ENCODE results near the gene ADAMTSL1.

Gene ADAMTSL1

GRCh38 chr9:18504707-18505106, 30.8 kb downstream of the ADAMTSL1 start:
- DNase-seq = no peak

- DNase-seq = no peak
Measured at GRCh38 chr9:18507151-18507550, 33.2 kb downstream of the ADAMTSL1 start.

DNA sequence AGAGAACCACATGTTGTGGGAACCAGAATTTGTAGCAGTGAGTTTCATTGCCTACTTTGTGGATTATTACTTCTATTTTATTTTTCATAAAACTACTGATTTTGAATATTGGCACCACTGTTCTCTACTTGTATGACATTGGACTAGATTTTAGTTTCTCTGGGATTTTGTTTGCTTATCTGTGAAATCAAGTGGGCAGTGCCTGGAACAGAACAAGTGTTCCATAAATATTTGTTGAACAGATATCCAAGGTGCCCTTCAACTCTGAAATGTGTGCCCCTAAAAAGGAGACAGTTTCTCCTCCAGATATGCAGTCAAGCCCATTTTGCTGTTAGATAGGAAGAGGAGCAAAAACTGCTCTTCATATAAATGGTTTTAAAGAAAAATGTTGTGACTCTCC, 42.6 kb downstream of the ADAMTSL1 start:
- DNase-seq = no peak

GRCh38 chr9:18516965-18517364, 43.0 kb downstream of the ADAMTSL1 start:
- DNase-seq = no peak

- DNase-seq = no peak
Measured at GRCh38 chr9:18520416-18521047, 46.6 kb downstream of the ADAMTSL1 start.

DNA sequence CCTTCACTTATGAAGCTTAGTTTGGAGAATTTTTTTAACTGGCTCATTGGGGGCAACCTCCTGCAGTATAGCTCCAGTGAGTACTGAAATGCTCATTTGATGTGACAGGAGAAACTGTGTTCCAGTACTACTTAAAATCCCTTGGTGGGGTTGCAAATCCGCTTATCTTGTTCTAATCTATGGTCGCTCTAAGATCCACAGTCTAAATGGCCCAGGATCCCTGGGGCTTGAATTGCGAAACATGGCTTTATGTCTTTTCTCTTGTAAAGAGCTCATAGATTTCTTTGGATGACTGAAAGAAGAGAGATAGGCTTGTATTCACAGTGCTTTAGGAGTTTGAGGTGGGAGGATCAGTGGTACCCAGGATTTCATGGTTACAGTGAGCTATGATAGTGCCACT, 52.7 kb downstream of the ADAMTSL1 start:
- no peak for DNase-seq

- DNase-seq = no peak
Measured at GRCh38 chr9:18531136-18532065, 57.4 kb downstream of the ADAMTSL1 start.

GRCh38 chr9:18534611-18535010, 60.7 kb downstream of the ADAMTSL1 start:
- DNase-seq = no peak

- no peak for DNase-seq
Measured at GRCh38 chr9:18536554-18536953, 62.6 kb downstream of the ADAMTSL1 start.

GRCh38 chr9:18539203-18539693, 65.3 kb downstream of the ADAMTSL1 start:
- DNase-seq = no peak

GRCh38 chr9:18542837-18543405, 69.0 kb downstream of the ADAMTSL1 start:
- DNase-seq = no peak

GRCh38 chr9:18543406-18544192, 69.6 kb downstream of the ADAMTSL1 start:
- no peak for DNase-seq

- DNase-seq = no peak
Measured at GRCh38 chr9:18544456-18544855, 70.5 kb downstream of the ADAMTSL1 start.

GRCh38 chr9:18545636-18546360, 71.8 kb downstream of the ADAMTSL1 start:
- no peak for DNase-seq

DNA sequence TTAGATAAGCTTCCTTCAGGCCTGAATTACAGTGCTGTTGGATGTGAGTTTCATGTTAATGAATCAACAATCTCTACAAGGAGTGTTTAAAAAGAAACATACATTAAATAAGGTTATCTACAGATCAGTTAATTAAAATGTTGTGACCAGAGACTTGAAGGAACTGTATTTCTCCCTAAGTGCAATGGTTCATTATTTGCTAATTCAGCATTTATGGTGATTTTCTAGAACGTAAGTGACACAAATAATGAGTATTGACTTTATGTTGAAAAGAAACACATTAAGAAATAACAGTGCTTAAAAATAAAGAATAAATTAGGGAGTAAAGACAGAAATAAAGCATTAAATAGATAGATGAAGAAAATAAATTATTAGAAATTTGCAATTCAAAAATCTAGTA, 74.5 kb downstream of the ADAMTSL1 start:
- no peak for DNase-seq

- DNase-seq = no peak
Measured at GRCh38 chr9:18549772-18550171, 75.8 kb downstream of the ADAMTSL1 start.

GRCh38 chr9:18550286-18550685, 76.3 kb downstream of the ADAMTSL1 start:
- no peak for DNase-seq

- DNase-seq = no peak
Measured at GRCh38 chr9:18554244-18554643, 80.3 kb downstream of the ADAMTSL1 start.

DNA sequence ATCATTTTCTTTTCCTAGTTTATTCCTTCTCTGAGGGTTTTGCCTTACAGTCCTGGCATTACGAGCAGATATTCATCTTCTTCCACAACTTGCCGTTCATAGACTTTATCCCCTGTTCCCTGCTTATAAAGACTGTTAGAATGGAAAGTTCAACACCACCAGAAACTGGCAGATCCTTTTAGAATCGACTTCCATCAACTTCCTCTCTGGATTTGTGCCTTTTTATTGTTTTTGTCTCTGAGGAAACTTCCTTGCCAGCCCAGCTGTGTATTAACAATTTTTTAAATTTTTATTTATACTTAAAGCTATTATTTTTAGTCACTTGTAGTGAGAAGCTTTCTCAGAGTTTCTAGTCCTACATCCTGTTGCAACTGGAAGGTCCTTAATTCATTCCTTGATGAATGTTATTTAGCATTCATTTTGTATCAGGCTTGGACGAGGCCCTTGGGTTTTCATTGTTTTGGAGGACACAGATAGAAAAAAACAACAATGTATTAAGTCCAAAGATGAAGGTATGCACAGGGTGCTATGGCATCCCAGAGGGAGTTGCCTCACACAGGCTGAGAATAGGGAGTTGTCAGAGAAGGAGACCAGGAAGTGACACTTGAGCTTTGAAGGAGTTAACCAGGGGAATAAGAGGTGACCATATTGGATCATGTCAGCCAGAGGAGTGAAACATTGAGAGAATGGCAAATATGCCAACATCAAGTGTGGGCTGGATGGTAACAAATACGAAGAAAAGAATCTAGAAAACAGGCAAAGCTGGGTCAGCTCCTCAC, 81.3 kb downstream of the ADAMTSL1 start:
- DNase-seq = no peak

DNA sequence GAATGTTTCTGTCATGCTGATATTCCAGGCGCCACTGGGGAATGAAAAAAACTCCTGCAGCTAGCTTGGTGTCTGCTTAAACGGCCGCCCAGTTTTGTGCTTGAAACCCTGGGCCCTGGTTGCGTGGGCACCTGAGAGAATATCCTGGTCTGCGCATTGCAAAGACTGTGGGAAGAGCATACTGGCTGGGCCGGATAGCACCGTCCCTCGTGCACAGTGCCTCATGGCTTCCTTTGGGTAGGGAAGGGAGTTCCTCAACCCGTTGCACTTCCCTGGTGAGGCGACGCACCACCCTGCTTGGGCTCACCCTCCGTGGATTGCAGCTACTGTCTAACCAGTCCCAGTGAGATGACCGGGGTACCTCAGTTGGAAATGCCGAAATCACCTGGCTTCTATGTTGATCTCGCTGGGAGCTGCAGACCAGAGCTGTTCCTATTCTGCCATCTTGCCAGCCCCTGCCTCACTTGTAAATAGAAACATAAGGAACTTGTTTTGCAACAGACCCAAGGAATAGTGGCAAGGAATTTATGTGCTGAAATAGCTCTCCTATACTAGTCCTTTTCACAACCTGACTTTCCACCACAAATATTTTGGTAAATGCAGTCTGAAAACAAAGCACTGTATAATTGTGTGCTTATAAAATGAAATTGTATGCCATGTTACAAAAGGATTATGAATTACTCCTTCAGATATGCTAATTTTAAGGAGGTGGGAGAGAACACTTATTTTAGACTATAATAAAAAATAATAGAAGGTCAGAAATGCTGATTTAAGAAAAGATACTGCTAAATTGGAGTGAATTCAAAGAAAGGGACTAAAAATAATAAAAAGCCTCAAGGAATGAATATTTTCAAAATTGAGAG, 90.3 kb downstream of the ADAMTSL1 start:
- no peak for DNase-seq
